ENCODE data around the gene NRSN1. TPM values are rescaled to one million over a fixed set of nuclear protein-coding genes. Genes with fewer than 3 reads are reported as not detected.

Gene NRSN1
- total and polyA plus RNA-seq, 2 of the 13 experiments (the other 11 are each of a cell fraction or from before 2014, with no cell fraction given), result not detected

DNA sequence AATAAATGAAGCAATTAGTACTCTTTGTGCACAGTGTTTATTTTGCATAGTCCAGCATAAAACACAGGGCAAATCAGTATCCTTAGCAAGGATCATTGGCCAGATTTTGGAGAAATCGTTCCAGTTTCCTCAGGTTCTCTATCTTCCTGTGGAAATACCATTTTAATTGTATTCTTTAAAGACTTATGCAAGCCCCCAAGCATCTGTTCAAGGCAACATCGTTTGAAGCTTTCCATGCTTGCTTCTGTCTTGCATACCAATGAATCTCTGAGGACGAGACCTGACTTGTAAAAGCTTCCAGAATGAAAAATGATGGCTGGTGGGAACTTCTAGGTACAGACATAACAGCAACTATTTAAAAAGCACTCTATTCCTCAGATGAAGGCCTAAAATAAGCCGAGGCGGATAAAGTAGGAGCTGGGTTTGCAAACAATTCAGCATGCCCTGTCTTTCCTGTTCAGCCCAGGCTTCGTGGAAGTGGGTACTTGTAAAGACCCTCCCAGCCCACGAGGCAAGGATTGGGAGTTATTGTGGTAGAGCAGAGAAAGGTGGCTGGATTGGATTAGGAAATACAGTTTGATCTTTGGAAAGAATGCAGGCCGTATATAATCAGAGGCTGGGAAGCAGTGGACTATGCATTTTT, 21.6 kb downstream of the NRSN1 start (continued):
- TF ChIP-seq KDM5A (IDR thresholded peaks at IDR 0.05; ENCODE audit: borderline replicate concordance, low read length) (no peak), BORCS8-MEF2B (CRISPR knock-in tag; IDR thresholded peaks at IDR 0.05) (no peak), ZEB1 (IDR thresholded peaks at IDR 0.05; ENCODE audit: insufficient replicate concordance, low read depth) (no peak), ZFP82 (CRISPR knock-in tag; IDR thresholded peaks at IDR 0.05; ENCODE audit: borderline replicate concordance) (no peak), ZNF274 (CRISPR knock-in tag; IDR thresholded peaks at IDR 0.05) (no peak), ZSCAN9 (CRISPR knock-in tag; IDR thresholded peaks at IDR 0.05; ENCODE audit: borderline replicate concordance) (no peak), CREB1 (IDR thresholded peaks at IDR 0.05) (no peak), CREB1 (CRISPR knock-in tag; IDR thresholded peaks at IDR 0.05) (0 out of 2 replicates have a peak, but pooled peaks have one; percentile 45), ZBTB7B (CRISPR knock-in tag; IDR thresholded peaks at IDR 0.05) (no peak), ZFP41 (CRISPR knock-in tag; IDR thresholded peaks at IDR 0.05; ENCODE audit: borderline replicate concordance) (no peak), ETV6 (CRISPR knock-in tag; conservative IDR thresholded peaks at IDR 0.05) (no peak), SPEN (CRISPR knock-in tag; IDR thresholded peaks at IDR 0.05; ENCODE audit: low read depth) (0 out of 2 replicates have a peak, but pooled peaks have one; percentile 34), GZF1 (CRISPR knock-in tag; IDR thresholded peaks at IDR 0.05) (peak; percentile 80; the same call in 1 of the 2 replicates), CEBPG (CRISPR knock-in tag; IDR thresholded peaks at IDR 0.05) (no peak; the same call in 1 of the 2 replicates), JUN (CRISPR knock-in tag; IDR thresholded peaks at IDR 0.05) (no peak), SSRP1 (CRISPR knock-in tag; IDR thresholded peaks at IDR 0.05) (no peak), FOXK2 (IDR thresholded peaks at IDR 0.05) (no peak), ZNF292 (CRISPR knock-in tag; IDR thresholded peaks at IDR 0.05; ENCODE audit: borderline replicate concordance, low read depth) (no peak), MEF2D (CRISPR knock-in tag; IDR thresholded peaks at IDR 0.05) (no peak), DMAP1 (CRISPR knock-in tag; IDR thresholded peaks at IDR 0.05) (peak; percentile 44; the same call in 1 of the 2 replicates)
- TF ChIP-seq, protein P1, sequence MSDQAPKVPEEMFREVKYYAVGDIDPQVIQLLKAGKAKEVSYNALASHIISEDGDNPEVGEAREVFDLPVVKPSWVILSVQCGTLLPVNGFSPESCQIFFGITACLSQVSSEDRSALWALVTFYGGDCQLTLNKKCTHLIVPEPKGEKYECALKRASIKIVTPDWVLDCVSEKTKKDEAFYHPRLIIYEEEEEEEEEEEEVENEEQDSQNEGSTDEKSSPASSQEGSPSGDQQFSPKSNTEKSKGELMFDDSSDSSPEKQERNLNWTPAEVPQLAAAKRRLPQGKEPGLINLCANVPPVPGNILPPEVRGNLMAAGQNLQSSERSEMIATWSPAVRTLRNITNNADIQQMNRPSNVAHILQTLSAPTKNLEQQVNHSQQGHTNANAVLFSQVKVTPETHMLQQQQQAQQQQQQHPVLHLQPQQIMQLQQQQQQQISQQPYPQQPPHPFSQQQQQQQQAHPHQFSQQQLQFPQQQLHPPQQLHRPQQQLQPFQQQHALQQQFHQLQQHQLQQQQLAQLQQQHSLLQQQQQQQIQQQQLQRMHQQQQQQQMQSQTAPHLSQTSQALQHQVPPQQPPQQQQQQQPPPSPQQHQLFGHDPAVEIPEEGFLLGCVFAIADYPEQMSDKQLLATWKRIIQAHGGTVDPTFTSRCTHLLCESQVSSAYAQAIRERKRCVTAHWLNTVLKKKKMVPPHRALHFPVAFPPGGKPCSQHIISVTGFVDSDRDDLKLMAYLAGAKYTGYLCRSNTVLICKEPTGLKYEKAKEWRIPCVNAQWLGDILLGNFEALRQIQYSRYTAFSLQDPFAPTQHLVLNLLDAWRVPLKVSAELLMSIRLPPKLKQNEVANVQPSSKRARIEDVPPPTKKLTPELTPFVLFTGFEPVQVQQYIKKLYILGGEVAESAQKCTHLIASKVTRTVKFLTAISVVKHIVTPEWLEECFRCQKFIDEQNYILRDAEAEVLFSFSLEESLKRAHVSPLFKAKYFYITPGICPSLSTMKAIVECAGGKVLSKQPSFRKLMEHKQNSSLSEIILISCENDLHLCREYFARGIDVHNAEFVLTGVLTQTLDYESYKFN (CRISPR knock-in tag; conservative IDR thresholded peaks at IDR 0.05), result no peak
- TF ChIP-seq, protein P2, sequence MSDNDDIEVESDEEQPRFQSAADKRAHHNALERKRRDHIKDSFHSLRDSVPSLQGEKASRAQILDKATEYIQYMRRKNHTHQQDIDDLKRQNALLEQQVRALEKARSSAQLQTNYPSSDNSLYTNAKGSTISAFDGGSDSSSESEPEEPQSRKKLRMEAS (IDR thresholded peaks at IDR 0.05), result peak; percentile 38; the same call in 1 of the 2 replicates
- TF ChIP-seq, protein P3, sequence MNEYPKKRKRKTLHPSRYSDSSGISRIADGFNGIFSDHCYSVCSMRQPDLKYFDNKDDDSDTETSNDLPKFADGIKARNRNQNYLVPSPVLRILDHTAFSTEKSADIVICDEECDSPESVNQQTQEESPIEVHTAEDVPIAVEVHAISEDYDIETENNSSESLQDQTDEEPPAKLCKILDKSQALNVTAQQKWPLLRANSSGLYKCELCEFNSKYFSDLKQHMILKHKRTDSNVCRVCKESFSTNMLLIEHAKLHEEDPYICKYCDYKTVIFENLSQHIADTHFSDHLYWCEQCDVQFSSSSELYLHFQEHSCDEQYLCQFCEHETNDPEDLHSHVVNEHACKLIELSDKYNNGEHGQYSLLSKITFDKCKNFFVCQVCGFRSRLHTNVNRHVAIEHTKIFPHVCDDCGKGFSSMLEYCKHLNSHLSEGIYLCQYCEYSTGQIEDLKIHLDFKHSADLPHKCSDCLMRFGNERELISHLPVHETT (CRISPR knock-in tag; conservative IDR thresholded peaks at IDR 0.05), result no peak
- TF ChIP-seq, protein P4, sequence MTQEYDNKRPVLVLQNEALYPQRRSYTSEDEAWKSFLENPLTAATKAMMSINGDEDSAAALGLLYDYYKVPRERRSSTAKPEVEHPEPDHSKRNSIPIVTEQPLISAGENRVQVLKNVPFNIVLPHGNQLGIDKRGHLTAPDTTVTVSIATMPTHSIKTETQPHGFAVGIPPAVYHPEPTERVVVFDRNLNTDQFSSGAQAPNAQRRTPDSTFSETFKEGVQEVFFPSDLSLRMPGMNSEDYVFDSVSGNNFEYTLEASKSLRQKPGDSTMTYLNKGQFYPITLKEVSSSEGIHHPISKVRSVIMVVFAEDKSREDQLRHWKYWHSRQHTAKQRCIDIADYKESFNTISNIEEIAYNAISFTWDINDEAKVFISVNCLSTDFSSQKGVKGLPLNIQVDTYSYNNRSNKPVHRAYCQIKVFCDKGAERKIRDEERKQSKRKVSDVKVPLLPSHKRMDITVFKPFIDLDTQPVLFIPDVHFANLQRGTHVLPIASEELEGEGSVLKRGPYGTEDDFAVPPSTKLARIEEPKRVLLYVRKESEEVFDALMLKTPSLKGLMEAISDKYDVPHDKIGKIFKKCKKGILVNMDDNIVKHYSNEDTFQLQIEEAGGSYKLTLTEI (CRISPR knock-in tag; conservative IDR thresholded peaks at IDR 0.05), result no peak
